ENCODE data around the gene CARMIL1. TPM values are rescaled to one million over a fixed set of nuclear protein-coding genes. Genes with fewer than 3 reads are reported as not detected.

CARMIL1 gene
- total RNA-seq, 1 experiment from 2014 or later: 23.6 TPM

DNA sequence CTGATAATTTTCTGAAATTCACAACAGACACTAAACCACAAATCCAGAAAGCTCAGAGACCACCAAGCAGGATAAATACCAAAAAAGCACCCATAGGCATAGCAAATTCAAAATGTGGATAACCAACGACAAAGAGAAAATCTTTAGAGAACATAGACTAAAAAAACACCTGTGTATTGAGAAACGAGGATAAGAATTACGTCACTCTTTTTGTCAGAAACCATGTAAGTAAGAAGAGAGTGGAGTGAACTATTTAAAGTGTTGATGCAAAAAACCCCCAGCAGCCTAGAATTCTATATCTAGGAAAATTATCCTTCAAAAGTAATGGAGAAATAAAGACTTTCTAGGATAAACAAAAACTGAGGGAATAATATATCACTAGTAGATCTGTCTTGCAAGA lies 245.9 kb downstream of the CARMIL1 start:
- Histone ChIP-seq H3K18ac (ENCODE audit: insufficient read length, low read depth, low read length) (no peak overlapping the region), H2BK120ac (ENCODE audit: low read depth, low read length, poor library complexity, severe bottlenecking) (no peak overlapping the region), H4K5ac (ENCODE audit: insufficient read length, low read depth, low read length) (no peak overlapping the region), H3K56ac (ENCODE audit: insufficient read length, low read depth, low read length) (no peak overlapping the region), H4K20me1 (ENCODE audit: control insufficient read depth, insufficient read depth, insufficient read length) (no peaks in the 10 kb centered on the region), H3K4me2 (ENCODE audit: insufficient read depth, insufficient read length, low read length) (no peak overlapping the region), H2AK5ac (ENCODE audit: insufficient read length, low read length) (no peak overlapping the region), H2BK20ac (ENCODE audit: low read depth, low read length, poor library complexity, severe bottlenecking) (no peak overlapping the region), H3K23me2 (ENCODE audit: insufficient read length, low read depth, low read length, poor library complexity, severe bottlenecking) (no peaks in the 10 kb centered on the region), H2BK12ac (ENCODE audit: insufficient read length, low read depth, low read length) (no peak overlapping the region), H2AFZ (ENCODE audit: low read length) (no peak overlapping the region), H3K27me3 (ENCODE audit: insufficient read depth, low read length) (no peaks in the 10 kb centered on the region), H3K4me1 (ENCODE audit: insufficient read depth, low read length) (no peaks in the 10 kb centered on the region), H3K9me3 (ENCODE audit: control insufficient read depth, low read depth, low read length) (no peaks in the 10 kb centered on the region), H3K4ac (ENCODE audit: low read depth, low read length) (no peak overlapping the region), H3K14ac (ENCODE audit: insufficient read depth, low read length) (no peak overlapping the region), H3K9ac (ENCODE audit: extremely low read depth, insufficient read length, low read length) (no peak overlapping the region), H3T11ph (ENCODE audit: low read length) (no peak overlapping the region), H4K8ac (replicated peaks; ENCODE audit: insufficient read length, low read depth, low read length) (no peak overlapping the region), H3K27ac (ENCODE audit: insufficient read length, low read depth, low read length) (no peak overlapping the region), H4K91ac (ENCODE audit: insufficient read length, low read depth, low read length) (no peak overlapping the region), H2BK5ac (ENCODE audit: insufficient read length, low read length) (no peak overlapping the region), H3K23ac (ENCODE audit: insufficient read length, low read depth, low read length) (no peak overlapping the region), H3K79me1 (ENCODE audit: insufficient read depth, low read depth, low read length, poor library complexity, severe bottlenecking) (no peaks in the 10 kb centered on the region), H2BK15ac (ENCODE audit: low read depth, low read length) (no peak overlapping the region), H3K79me2 (ENCODE audit: insufficient read depth, low read length) (no peaks in the 10 kb centered on the region)
- Mint-ChIP-seq H3K9me3 (no peaks in the 10 kb centered on the region; a peak in 1 of 5 replicates), H3K4me3 (no peak overlapping the region), H3K27me3 (ENCODE audit: low read depth) (no peaks in the 10 kb centered on the region), H3K27ac (no peak overlapping the region), H3K4me1 (no peaks in the 10 kb centered on the region), H3K36me3 (ENCODE audit: insufficient read depth in 1 of 3, low read depth in 3 of 3) (peaks cover 1 to 14% (median 5%) of the 10 kb centered on the region in 3 experiments; a peak in 4 of 7 replicates)
- DNase-seq: no peak
- WGBS (ENCODE audit: extremely low coverage, insufficient read length, low lambda C conversion rate): no CpG with 5 or more reads among the region's 3 CpGs
- TF ChIP-seq, protein P1, sequence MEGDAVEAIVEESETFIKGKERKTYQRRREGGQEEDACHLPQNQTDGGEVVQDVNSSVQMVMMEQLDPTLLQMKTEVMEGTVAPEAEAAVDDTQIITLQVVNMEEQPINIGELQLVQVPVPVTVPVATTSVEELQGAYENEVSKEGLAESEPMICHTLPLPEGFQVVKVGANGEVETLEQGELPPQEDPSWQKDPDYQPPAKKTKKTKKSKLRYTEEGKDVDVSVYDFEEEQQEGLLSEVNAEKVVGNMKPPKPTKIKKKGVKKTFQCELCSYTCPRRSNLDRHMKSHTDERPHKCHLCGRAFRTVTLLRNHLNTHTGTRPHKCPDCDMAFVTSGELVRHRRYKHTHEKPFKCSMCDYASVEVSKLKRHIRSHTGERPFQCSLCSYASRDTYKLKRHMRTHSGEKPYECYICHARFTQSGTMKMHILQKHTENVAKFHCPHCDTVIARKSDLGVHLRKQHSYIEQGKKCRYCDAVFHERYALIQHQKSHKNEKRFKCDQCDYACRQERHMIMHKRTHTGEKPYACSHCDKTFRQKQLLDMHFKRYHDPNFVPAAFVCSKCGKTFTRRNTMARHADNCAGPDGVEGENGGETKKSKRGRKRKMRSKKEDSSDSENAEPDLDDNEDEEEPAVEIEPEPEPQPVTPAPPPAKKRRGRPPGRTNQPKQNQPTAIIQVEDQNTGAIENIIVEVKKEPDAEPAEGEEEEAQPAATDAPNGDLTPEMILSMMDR (conservative IDR thresholded peaks at IDR 0.05): no peak

Measured in H9 (cell line).